ENCODE data around the gene PXYLP1. TPM values are rescaled to one million over a fixed set of nuclear protein-coding genes. Genes with fewer than 3 reads are reported as not detected.

The PXYLP1 gene
- total RNA-seq, 2 experiments from 2014 or later = 7.6 to 9.0 TPM

GRCh38 chr3:141262308-141262705 lies 30.7 kb downstream of the PXYLP1 start:
- ChIA-PET POLR2A (no interaction called here), CTCF (no interaction called here)

- ChIA-PET CTCF (interaction anchor here (1.1 to 2.5 kb wide), 3 partner anchors 27 to 186 kb away, joined by 3 to 13 read pairs (median 4); partner anchors contain the start of gene PXYLP1), POLR2A (interaction anchor here (0.7 kb wide), 1 partner anchor 35 kb away, joined by 3 read pairs; the partner anchor contains the start of gene PXYLP1)
Observed at GRCh38 chr3:141266186-141266585, 34.6 kb downstream of the PXYLP1 start.

- ChIA-PET POLR2A (interaction anchor here (1.7 kb wide), 1 partner anchor 36 kb away, joined by 13 read pairs; the partner anchor contains the start of gene PXYLP1), CTCF (interaction anchor here (0.6 to 2.5 kb wide), 6 partner anchors 10 to 1186 kb away, joined by 3 to 13 read pairs (median 3); partner anchors contain the start of gene PXYLP1)
Observed at GRCh38 chr3:141266797-141267555, 35.4 kb downstream of the PXYLP1 start.

GRCh38 chr3:141267629-141268028 lies 36.0 kb downstream of the PXYLP1 start:
- CTCF ChIA-PET = interaction anchor here (0.9 to 2.5 kb wide), 3 partner anchors 9 to 36 kb away, joined by 3 to 13 read pairs (median 4); partner anchors contain the start of gene PXYLP1
- POLR2A ChIA-PET = interaction anchor here (0.7 to 1.7 kb wide), 2 partner anchors 36 to 38 kb away, joined by 4 to 13 read pairs; partner anchors contain the start of gene PXYLP1

- POLR2A ChIA-PET = interaction anchor here (1.7 kb wide), 1 partner anchor 37 kb away, joined by 13 read pairs; the partner anchor contains the start of gene PXYLP1
- CTCF ChIA-PET = interaction anchor here (1.0 to 2.5 kb wide), 2 partner anchors 35 to 37 kb away, joined by 3 to 13 read pairs; partner anchors contain the start of gene PXYLP1
Observed at GRCh38 chr3:141268306-141268705, 36.7 kb downstream of the PXYLP1 start.

GRCh38 chr3:141268791-141269190 lies 37.2 kb downstream of the PXYLP1 start:
- CTCF ChIA-PET = interaction anchor here (1.0 kb wide), 1 partner anchor 35 kb away, joined by 3 read pairs; no protein-coding TSS in a partner anchor
- POLR2A ChIA-PET = no interaction called here

- ChIA-PET CTCF (no interaction called here), POLR2A (no interaction called here)
Observed at GRCh38 chr3:141269961-141270360, 38.3 kb downstream of the PXYLP1 start.

- POLR2A ChIA-PET = no interaction called here
- CTCF ChIA-PET = interaction anchor here (1.0 to 1.5 kb wide), 2 partner anchors 33 to 40 kb away, joined by 3 read pairs; partner anchors contain the start of gene PXYLP1
Observed at GRCh38 chr3:141271279-141272030, 39.8 kb downstream of the PXYLP1 start.

GRCh38 chr3:141272906-141273662 lies 41.5 kb downstream of the PXYLP1 start:
- POLR2A ChIA-PET = interaction anchor here (0.7 to 2.2 kb wide), 2 partner anchors 42 to 164 kb away, joined by 5 to 7 read pairs; partner anchors contain the start of gene PXYLP1

GRCh38 chr3:141273700-141274410 lies 42.2 kb downstream of the PXYLP1 start:
- ChIA-PET CTCF (interaction anchor here (1.5 to 1.8 kb wide), 2 partner anchors 14 to 43 kb away, joined by 3 to 6 read pairs; partner anchors contain the start of gene PXYLP1), POLR2A (interaction anchor here (2.2 kb wide), 1 partner anchor 42 kb away, joined by 7 read pairs; the partner anchor contains the start of gene PXYLP1)

More at GRCh38 chr3:141272906-141273662, 41.5 kb downstream of the PXYLP1 start:
- CTCF ChIA-PET = interaction anchor here (1.5 kb wide), 1 partner anchor 14 kb away, joined by 3 read pairs; no protein-coding TSS in a partner anchor

- POLR2A ChIA-PET = interaction anchor here (2.2 kb wide), 1 partner anchor 43 kb away, joined by 7 read pairs; the partner anchor contains the start of gene PXYLP1
- CTCF ChIA-PET = interaction anchor here (1.8 kb wide), 1 partner anchor 43 kb away, joined by 6 read pairs; the partner anchor contains the start of gene PXYLP1
Observed at GRCh38 chr3:141274411-141275031, 42.9 kb downstream of the PXYLP1 start.

- ChIA-PET CTCF (interaction anchor here (1.8 kb wide), 1 partner anchor 44 kb away, joined by 6 read pairs; the partner anchor contains the start of gene PXYLP1), POLR2A (interaction anchor here (2.2 kb wide), 1 partner anchor 43 kb away, joined by 7 read pairs; the partner anchor contains the start of gene PXYLP1)
Observed at GRCh38 chr3:141275032-141275422, 43.4 kb downstream of the PXYLP1 start.

- CTCF ChIA-PET = no interaction called here
- POLR2A ChIA-PET = no interaction called here
Observed at GRCh38 chr3:141275511-141275910, 43.9 kb downstream of the PXYLP1 start.

- ChIA-PET POLR2A (no interaction called here), CTCF (interaction anchor here (0.6 kb wide), 1 partner anchor 1903 kb away, joined by 3 read pairs; no protein-coding TSS in a partner anchor)
Observed at GRCh38 chr3:141275973-141276372, 44.3 kb downstream of the PXYLP1 start.

- ChIA-PET POLR2A (no interaction called here), CTCF (interaction anchor here (0.6 to 1.9 kb wide), 4 partner anchors 9 to 1903 kb away, joined by 3 to 6 read pairs (median 3); partner anchors contain the start of gene PXYLP1)
Observed at GRCh38 chr3:141276398-141276797, 44.8 kb downstream of the PXYLP1 start.

- CTCF ChIA-PET = interaction anchor here (1.0 to 1.9 kb wide), 3 partner anchors 10 to 46 kb away, joined by 3 to 6 read pairs (median 3); partner anchors contain the start of gene PXYLP1
Observed at GRCh38 chr3:141277451-141277850, 45.8 kb downstream of the PXYLP1 start.

More at GRCh38 chr3:141277451-141277850, 45.8 kb downstream of the PXYLP1 start:
- POLR2A ChIA-PET = no interaction called here

Data from activated CD8-positive, alpha-beta memory T cell treated with anti-CD3 and anti-CD28 coated beads for 36 hours (primary cell).